Measurements from ENCODE around the gene DPH2. TPM values are rescaled to one million over a fixed set of nuclear protein-coding genes. Genes with fewer than 3 reads are reported as not detected.

DPH2 gene
- total and polyA plus RNA-seq, 8 donors, result 6.4 to 93.2 (median 13.8) TPM

DNA sequence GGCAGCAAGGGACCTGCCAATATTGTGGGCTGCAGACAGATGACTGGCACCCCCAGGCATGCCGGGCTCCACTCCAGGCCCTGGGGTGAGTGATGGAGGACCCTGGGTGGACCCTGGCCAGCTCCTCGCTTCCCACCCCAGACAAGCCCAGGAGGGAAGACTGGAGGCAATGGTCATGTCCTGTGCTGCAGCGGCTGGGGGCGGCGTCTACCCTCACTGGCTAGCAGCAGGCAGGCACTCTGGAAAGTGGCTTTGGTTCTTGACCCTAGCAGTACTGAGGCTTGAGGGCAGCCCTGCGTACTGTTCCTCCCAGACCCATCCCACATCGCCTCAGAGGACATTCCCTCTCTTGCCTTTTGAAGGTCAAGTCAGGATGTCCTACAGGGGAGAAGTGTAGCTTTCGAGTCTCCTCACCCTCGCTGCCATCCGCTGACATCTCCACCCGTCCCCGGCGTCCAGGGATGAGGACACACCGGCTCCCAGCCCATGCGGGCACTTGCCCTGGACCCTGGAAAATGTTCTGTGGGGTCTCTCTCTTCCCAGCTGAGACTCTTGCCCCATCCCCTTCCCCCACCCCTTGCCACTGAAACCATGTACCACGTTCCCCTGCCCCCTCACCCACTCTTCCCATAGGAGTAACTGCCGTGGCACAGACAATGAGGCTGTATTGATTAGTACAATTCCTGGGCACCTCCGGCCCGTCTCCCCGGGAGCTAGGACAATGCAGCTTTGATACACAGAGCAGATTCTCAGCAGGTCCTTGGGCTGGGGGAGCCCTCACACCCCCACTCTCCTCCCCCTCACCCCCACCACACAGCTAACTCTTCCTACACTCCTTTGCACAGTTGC is 46.5 kb downstream of the DPH2 start:
- H3K4me1 ChIP-seq, result peaks cover 0 to 4% (median 0%) of the 10 kb centered on the region in 4 donors
- H3K36me3 ChIP-seq, result peaks cover 0 to 20% (median 7%) of the 10 kb centered on the region in 4 donors
- no peaks in the 10 kb centered on the region for H3K9me3 ChIP-seq
- WGBS, 5 donors, result 86 to 91% (median 87%) methylated on average over 18 to 20 of the region's 20 CpGs
- intact Hi-C loops (cut with DNase I; ENCODE audit: low total_unique reads), result no loop called here
- no peaks in the 10 kb centered on the region for H3K27me3 ChIP-seq
- H3K4me3 ChIP-seq, result no peak overlapping the region
- H3K27ac ChIP-seq, result no peak overlapping the region
- no peak for DNase-seq
- TF ChIP-seq POLR2A (IDR thresholded peaks at IDR 0.05) (no peak), POLR2AphosphoS5 (IDR thresholded peaks at IDR 0.05) (no peak), EP300 (IDR thresholded peaks at IDR 0.05) (no peak)
- TF ChIP-seq, protein P1, sequence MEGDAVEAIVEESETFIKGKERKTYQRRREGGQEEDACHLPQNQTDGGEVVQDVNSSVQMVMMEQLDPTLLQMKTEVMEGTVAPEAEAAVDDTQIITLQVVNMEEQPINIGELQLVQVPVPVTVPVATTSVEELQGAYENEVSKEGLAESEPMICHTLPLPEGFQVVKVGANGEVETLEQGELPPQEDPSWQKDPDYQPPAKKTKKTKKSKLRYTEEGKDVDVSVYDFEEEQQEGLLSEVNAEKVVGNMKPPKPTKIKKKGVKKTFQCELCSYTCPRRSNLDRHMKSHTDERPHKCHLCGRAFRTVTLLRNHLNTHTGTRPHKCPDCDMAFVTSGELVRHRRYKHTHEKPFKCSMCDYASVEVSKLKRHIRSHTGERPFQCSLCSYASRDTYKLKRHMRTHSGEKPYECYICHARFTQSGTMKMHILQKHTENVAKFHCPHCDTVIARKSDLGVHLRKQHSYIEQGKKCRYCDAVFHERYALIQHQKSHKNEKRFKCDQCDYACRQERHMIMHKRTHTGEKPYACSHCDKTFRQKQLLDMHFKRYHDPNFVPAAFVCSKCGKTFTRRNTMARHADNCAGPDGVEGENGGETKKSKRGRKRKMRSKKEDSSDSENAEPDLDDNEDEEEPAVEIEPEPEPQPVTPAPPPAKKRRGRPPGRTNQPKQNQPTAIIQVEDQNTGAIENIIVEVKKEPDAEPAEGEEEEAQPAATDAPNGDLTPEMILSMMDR (IDR thresholded peaks at IDR 0.05), result no peak

DNA sequence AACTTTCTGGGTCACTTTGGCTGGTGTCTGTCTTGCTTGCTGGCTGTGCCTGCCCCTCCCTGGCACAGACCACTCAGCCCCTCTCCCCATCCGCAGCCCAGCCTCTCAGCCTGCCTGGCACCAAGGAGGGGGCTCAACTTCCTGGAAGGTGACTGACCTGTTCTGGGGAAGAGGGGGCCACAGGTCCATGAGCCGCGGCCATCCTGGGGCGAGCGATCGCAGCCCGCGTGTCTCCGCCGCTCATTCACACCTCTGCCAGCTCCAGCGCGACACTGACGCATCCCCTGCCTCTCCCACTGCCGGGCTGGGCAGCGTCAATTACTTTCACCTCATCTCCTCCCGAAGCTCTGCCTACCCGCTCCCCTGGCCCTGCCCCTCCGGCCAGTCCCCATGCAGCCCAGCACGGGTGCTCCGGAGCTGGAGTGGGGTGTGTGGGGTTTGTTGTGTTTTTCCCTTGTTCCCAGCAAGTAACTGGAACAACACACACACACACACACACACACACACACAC is 47.1 kb downstream of the DPH2 start:
- Histone ChIP-seq H3K4me1 (peaks cover 0 to 4% (median 0%) of the 10 kb centered on the region in 4 donors), H3K27ac (no peak overlapping the region), H3K27me3 (no peaks in the 10 kb centered on the region), H3K9me3 (no peaks in the 10 kb centered on the region), H3K4me3 (no peak overlapping the region), H3K36me3 (peaks cover 0 to 26% (median 7%) of the 10 kb centered on the region in 4 donors)
- TF ChIP-seq, protein P1 (IDR thresholded peaks at IDR 0.05), result no peak
- TF ChIP-seq POLR2A (IDR thresholded peaks at IDR 0.05), result no peak
- no peak for TF ChIP-seq EP300 (IDR thresholded peaks at IDR 0.05)
- no peak for TF ChIP-seq POLR2AphosphoS5 (IDR thresholded peaks at IDR 0.05)
- DNase-seq, result no peak
- WGBS, 5 donors, result 91 to 94% (median 93%) methylated on average over 7 to 20 of the region's 20 CpGs
- intact Hi-C loops (cut with DNase I; ENCODE audit: low total_unique reads), result no loop called here

DNA sequence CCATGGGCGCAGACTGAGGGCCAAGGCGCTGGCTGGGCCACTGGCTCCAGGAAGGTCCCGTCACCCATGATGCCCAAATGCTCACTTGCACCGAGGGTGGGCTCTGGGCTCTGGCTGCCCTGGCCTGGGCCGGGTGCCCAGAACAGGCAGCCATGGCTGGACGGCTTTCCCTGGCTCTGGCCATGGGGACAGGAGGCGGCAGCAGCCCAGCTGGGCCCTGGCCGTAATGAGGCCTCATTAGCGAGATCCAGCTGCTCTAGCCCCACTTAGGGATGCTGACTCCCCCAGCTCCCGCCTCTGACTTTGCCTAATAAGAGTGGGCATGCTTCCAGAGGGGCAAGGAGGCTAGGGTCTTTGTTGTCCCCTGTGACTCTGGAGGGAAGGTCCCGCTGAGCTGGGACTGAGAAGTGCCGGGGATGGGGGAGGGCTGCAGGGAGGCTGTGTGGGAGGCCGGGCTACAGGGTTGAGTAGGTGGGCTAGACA is 49.7 kb downstream of the DPH2 start:
- Histone ChIP-seq H3K4me1 (peaks cover 0 to 3% (median 1%) of the 10 kb centered on the region in 4 donors), H3K36me3 (peaks cover 0 to 46% (median 9%) of the 10 kb centered on the region in 4 donors), H3K27me3 (no peaks in the 10 kb centered on the region), H3K9me3 (no peaks in the 10 kb centered on the region), H3K27ac (no peak overlapping the region), H3K4me3 (no peak overlapping the region)
- TF ChIP-seq EP300 (IDR thresholded peaks at IDR 0.05) (no peak), POLR2A (IDR thresholded peaks at IDR 0.05) (no peak), POLR2AphosphoS5 (IDR thresholded peaks at IDR 0.05) (no peak)
- TF ChIP-seq, protein P1 (IDR thresholded peaks at IDR 0.05), result no peak
- intact Hi-C loops (cut with DNase I; ENCODE audit: low total_unique reads), result no loop called here
- 83 to 91% (median 85%) methylated on average over 5 to 13 of the region's 13 CpGs for WGBS, 5 donors
- peak in 1 of 2 donors; percentile 38 for DNase-seq

DNA sequence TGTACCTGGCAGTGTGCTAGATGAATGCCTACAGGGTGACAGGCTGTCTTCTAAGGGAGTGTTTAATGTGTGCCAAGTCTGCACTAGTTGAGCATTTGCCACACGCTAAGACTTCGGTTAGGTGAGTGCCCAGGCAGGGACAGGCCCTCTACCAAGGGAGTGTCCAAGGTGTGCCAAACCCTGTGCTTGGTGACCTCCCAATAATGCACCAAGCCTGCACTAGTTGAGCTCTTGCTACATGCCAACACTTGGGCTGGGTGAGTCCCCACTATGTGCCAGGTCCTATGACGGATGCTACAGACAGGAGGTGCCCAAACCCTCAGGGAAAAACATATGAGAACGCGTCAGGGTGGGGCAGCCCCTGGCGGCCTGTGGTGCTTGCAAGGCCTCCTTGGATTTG is 50.7 kb downstream of the DPH2 start:
- intact Hi-C loops (cut with DNase I; ENCODE audit: low total_unique reads), result no loop called here
- Histone ChIP-seq H3K27me3 (no peaks in the 10 kb centered on the region), H3K27ac (no peak overlapping the region), H3K4me1 (peaks cover 0 to 11% (median 0%) of the 10 kb centered on the region in 4 donors), H3K9me3 (no peaks in the 10 kb centered on the region), H3K4me3 (no peak overlapping the region), H3K36me3 (peaks cover 0 to 46% (median 9%) of the 10 kb centered on the region in 4 donors)
- DNase-seq, result no peak
- 76 to 84% (median 78%) methylated on average over 6 of the region's 6 CpGs for WGBS, 5 donors
- no peak for TF ChIP-seq EP300 (IDR thresholded peaks at IDR 0.05)
- no peak for TF ChIP-seq POLR2AphosphoS5 (IDR thresholded peaks at IDR 0.05)
- TF ChIP-seq, protein P1 (IDR thresholded peaks at IDR 0.05), result no peak
- TF ChIP-seq POLR2A (IDR thresholded peaks at IDR 0.05), result no peak
